Measurements from ENCODE around the gene ANKMY1.
"Not testable (repeated sequence)": the region's sequence is repeated elsewhere in the genome, so short reads cannot be mapped to it uniquely, and the experiment has no call there.

The ANKMY1 gene

GRCh38 chr2:240554767-240555493 lies 2.9 kb downstream of the ANKMY1 start:
- no peak for DNase-seq

DNA sequence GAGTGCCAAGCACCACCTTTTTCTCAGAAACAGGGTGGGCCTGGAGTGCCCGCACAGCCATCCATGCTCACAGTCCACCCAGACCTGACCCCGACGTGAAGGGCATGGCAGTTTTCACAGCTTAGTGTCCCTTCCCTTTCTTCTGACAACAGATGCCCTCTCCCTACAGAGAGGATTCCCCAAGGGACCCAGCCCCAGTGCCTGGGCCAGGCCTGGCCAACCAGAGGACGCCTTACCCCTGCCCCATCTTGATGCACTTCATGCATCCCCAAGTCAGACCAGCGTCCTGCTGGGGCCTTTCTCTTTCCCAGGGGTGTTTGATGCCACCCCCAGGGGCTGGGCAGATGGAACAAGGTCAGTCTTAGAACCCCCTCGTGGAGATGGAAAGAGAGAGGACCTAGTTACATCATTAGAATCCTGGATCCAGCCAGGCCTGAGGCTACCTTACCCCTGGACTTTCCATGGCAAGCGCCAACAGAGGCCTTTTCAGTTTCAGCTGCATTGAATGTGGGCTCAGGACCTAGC lies 3.8 kb downstream of the ANKMY1 start:
- DNase-seq: no peak

DNA sequence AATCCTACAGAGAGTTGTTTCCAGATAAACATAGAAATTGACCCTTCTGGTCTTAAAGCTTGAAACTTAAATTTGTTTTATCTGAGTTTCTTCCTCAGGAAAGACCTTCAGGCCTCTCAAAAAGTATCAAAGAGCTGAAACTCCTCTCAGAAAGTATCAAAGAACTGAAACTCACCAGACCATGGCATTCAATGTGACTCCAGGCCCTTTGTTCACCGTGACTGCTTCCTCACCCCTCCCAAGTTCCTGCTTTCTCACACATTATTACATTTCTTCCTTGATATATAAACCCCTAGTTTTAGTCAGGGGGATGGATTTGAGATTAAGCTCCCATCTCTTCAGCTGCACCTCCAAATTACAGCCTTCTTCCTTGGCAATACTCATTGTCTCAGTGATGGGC lies 6.0 kb downstream of the ANKMY1 start:
- no peak for DNase-seq

GRCh38 chr2:240551288-240551687 lies 6.5 kb downstream of the ANKMY1 start:
- DNase-seq: no peak

DNA sequence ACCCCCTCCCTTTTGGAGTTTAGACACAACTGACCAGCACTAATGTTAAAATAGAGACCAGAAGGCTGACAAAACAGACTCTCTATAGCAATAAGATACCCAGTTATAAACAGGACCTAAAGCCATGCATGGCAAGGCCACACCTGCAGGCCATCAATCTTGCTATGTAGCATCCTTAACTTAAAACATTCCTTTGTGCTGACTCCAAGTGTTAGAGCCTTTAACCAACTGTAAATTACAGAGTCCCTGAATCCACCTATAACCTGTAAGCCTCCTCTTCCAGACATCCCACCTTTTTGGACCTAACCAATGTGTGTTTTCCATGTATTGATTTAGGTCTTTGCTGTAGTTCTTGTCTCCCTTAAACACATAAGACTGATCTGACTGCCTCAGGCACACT lies 17.9 kb downstream of the ANKMY1 start:
- DNase-seq: no peak

DNA sequence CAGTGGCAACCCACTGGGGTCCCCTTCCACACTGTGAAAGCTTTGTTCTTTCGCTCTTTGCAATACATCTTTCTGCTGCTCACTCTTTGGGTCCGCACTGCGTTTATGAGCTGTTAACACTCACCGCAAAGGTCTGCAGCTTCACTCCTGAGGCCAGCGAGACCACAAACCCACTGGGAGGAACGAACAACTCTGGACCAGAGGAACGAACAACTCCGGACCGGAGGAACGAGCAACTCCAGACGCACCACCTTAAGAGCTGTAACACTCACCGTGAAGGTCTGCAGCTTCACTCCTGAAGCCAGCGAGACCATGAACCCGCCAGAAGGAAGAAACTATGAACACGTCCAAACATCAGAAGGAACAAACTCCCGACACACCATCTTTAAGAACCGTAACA lies 18.7 kb downstream of the ANKMY1 start:
- DNase-seq: not testable (repeated sequence)

DNA sequence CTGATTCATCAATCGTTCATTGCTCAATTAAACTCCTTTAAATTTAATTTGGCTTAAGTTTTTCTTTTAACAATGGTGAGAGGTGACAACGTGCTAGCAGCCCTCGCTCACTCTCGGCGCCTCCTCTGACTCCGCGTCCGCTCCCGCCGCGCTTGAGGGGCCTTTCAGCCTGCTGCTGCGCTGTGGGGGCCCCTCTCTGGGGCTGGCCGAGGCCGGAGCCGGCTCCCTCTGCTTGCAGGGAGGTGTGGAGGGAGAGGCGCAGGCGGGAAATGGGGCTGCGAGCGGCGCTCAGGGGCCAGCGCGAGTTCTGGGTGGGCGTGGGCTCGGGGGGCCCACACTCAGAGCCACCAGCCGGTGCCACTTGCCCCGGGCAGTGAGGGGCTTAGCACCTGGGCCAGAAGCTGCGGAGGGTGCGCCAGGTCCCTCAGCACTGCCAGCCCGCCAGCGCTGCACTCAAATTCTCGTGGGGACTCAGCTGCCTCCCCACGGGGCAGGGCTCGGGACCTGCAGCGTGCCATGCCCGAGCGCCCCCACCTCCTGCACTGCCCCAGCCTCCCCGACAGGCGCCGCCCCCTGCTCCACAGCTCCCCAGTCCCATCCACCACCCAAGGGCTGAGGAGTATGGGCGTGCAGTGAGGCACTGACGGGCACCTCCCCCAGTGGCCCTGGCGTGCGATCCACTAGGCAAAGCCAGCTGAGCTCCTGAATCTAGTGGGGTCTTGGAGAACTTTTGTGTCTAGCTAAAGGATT lies 19.6 kb downstream of the ANKMY1 start:
- DNase-seq: no peak

- DNase-seq: no peak
These were observed 25.6 kb downstream of the ANKMY1 start for GRCh38 chr2:240532031-240532775.

GRCh38 chr2:240531038-240531437 lies 26.8 kb downstream of the ANKMY1 start:
- DNase-seq: no peak

DNA sequence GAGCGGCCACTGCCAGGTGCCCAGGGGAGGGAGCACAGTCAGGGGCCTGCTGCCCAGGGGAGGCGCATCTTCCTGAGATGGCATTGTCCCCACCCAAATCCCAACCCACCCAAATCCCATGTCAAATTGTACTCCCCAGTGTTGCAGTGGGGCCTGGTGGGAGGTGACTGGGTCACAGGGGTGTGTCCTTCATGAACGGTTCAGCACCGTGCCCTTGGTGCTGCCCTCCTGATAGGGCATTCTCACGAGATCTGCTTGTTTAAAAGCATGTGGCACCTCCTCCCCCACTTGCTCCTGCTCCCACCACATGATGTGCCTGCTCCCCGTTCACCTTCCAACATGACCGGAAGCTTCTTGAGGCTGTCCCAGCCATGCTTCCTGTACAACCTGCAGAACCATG lies 27.6 kb downstream of the ANKMY1 start:
- DNase-seq: no peak

GRCh38 chr2:240529344-240529999 lies 28.3 kb downstream of the ANKMY1 start:
- no peak for DNase-seq

GRCh38 chr2:240528406-240529040 lies 29.3 kb downstream of the ANKMY1 start:
- no peak for DNase-seq

DNA sequence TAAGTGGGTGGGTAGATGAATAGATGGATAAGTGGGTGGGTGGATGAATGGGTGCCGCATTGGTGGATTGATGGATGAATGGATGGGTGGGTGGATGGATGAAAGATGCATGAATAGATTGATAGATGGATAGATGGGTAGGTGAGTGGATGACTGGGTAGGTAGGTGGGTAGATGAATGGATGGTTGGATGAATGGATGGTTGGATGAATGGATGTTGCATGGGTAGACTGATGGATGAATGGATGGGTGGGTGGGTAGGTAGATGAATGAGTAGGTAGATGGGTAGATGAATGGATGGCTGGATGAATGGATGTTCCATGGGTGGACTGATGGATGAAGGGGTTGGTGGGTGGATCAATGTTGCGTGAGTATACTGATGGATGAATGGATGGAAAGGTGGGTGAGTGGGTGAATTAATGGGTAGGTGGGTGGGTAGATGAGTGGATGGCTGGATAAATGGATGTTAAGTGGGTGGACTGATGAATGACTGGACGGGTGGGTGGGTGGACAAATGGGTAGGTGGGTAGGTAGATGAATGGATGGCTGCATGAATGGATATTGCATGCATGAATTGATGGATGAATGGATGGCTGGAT lies 30.5 kb downstream of the ANKMY1 start:
- no peak for DNase-seq

- no peak for DNase-seq
These were observed 31.3 kb downstream of the ANKMY1 start for GRCh38 chr2:240526521-240526920.

- DNase-seq: no peak
These were observed 32.0 kb downstream of the ANKMY1 start for GRCh38 chr2:240525802-240526201.

DNA sequence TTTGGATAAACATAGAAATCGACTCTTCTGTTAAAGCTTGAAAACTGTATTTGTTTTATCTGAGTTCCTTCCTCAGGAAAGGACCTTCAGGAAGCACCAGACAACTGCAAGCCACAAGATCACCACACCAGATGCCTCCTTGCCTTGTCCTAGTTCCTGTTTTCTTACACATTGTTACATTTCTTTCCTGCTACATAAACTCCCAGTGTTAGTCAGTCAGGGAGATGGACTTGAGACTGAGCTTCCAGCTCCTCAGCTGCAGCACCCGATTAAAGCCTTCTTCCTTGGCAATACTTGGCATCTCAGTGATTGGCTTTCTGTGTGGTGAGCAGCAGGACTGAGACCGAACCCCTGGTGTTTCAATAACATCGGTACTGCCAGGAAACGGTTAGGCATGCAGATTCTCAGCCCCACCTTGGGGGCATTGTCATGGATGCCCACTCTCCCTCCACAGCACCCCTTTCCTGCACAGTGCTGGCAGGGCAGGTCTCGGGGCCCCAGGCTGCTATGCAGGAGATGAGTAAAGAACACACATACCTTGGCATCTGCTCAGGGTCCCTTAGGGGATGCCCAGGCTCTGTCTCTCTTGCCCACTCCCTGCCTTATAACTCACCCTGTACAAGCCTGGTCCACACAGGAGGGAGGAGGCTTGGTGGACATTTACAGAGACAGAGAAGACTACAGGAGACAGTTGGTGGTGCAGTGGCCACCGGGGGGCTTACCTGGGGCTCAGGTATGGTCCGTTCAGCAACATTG lies 32.6 kb downstream of the ANKMY1 start:
- DNase-seq: no peak

GRCh38 chr2:240523451-240524281 lies 34.1 kb downstream of the ANKMY1 start:
- DNase-seq: no peak

- DNase-seq: no peak
These were observed 35.4 kb downstream of the ANKMY1 start for GRCh38 chr2:240522406-240522805.

GRCh38 chr2:240521885-240522284 lies 35.9 kb downstream of the ANKMY1 start:
- not testable (repeated sequence) for DNase-seq

- no peak for DNase-seq
These were observed 36.8 kb downstream of the ANKMY1 start for GRCh38 chr2:240520974-240521350.
